IMR-90 (cell line): ENCODE measurements around the gene CRB1. TPM values are rescaled to one million over a fixed set of nuclear protein-coding genes. Genes with fewer than 3 reads are reported as not detected.

Experiments
- ATAC-seq: fragments of 200-7000 bp; cut with Tn5 transposase; 2 replicates; pipeline ENCODE4 v1.9.1; 2020; ENCODE audit warnings: low read depth, mild to moderate bottlenecking, moderate library complexity
- BruUV-seq: library from RNA; stranded (reverse); fragments of 400-500 nt; replicated peaks from 2 replicates; lab custom pipeline; 2021; lab: Mats Ljungman, UMichigan
- CTCF ChIA-PET: fragments of 300-600 bp; formaldehyde crosslinking; extraction: SDS; loops from one replicate; lab custom pipeline; 2021; ENCODE audit warnings: antibody characterized with exemption; lab: Yijun Ruan, JAX
- POLR2A ChIA-PET: fragments of 300-600 bp; sonication (Branson Sonifier 250); formaldehyde crosslinking; loops from one replicate; lab custom pipeline; 2022; ENCODE audit warnings: antibody characterized with exemption; ENCODE audit not compliant: unreplicated experiment; lab: Charles Lee
- DNase-seq: peaks from one replicate; pipeline ENCODE4 v3.0.0; 2013
- H2AFZ ChIP-seq: replicated peaks from 2 replicates; pipeline ENCODE3; 2013; ENCODE audit warnings: low read length, mild to moderate bottlenecking; ENCODE audit not compliant: poor library complexity
- H2AK5ac ChIP-seq: 2 replicates; pipeline ENCODE4 v1.6.1; 2013; ENCODE audit warnings: low read depth, low read length, inconsistent platforms
- H2AK9ac ChIP-seq: replicated peaks from 2 replicates; pipeline ENCODE3; 2013; ENCODE audit warnings: mild to moderate bottlenecking, low read depth, low read length, moderate library complexity; ENCODE audit not compliant: poor library complexity
- H2BK120ac ChIP-seq: 2 replicates; pipeline ENCODE4 v1.6.1; 2013; ENCODE audit warnings: low read depth, low read length, inconsistent platforms
- H2BK15ac ChIP-seq: 3 replicates; pipeline ENCODE4 v1.6.1; 2013; ENCODE audit warnings: low read depth, low read length, inconsistent platforms
- H2BK20ac ChIP-seq: 2 replicates; pipeline ENCODE4 v1.6.1; 2013; ENCODE audit warnings: low read depth, mild to moderate bottlenecking, inconsistent platforms, low read length, moderate library complexity
- H2BK5ac ChIP-seq: 2 replicates; pipeline ENCODE4 v1.6.1; 2013; ENCODE audit warnings: mild to moderate bottlenecking, low read depth, low read length, inconsistent platforms; ENCODE audit not compliant: poor library complexity, severe bottlenecking
- H3K14ac ChIP-seq: replicated peaks from 2 replicates; pipeline ENCODE4 v1.6.1; 2013; ENCODE audit warnings: low read depth, low read length, inconsistent platforms
- H3K18ac ChIP-seq: 2 replicates; pipeline ENCODE4 v1.6.1; 2013; ENCODE audit warnings: low read depth, low read length, control low read depth
- H3K23ac ChIP-seq: 2 replicates; pipeline ENCODE4 v1.6.1; 2013; ENCODE audit warnings: low read depth, low read length, inconsistent platforms
- H3K27ac ChIP-seq: 2 replicates; pipeline ENCODE4 v1.5.1; 2013; ENCODE audit warnings: mild to moderate bottlenecking, control low read depth, low read length; ENCODE audit not compliant: insufficient read depth
- H3K27me3 ChIP-seq: 2 replicates; pipeline ENCODE4 v1.6.1; 2013; ENCODE audit warnings: low read length; ENCODE audit not compliant: control insufficient read depth, insufficient read depth
- H3K36me3 ChIP-seq: 2 replicates; pipeline ENCODE4 v1.6.1; 2013; ENCODE audit warnings: low read length, mixed read lengths; ENCODE audit not compliant: control insufficient read depth, insufficient read depth
- H3K4ac ChIP-seq: 2 replicates; pipeline ENCODE4 v1.6.1; 2013; ENCODE audit warnings: low read depth, low read length, inconsistent platforms
- H3K4me1 ChIP-seq: 2 replicates; pipeline ENCODE4 v1.6.1; 2013; ENCODE audit warnings: low read length, mixed read lengths; ENCODE audit not compliant: control insufficient read depth, insufficient read depth
- H3K4me2 ChIP-seq: 2 replicates; pipeline ENCODE4 v1.6.1; 2013; ENCODE audit warnings: low read depth, mild to moderate bottlenecking, control low read depth, low read length, moderate library complexity
- H3K4me3 ChIP-seq: 2 replicates; pipeline ENCODE4 v1.5.1; 2013; ENCODE audit warnings: low read depth, mild to moderate bottlenecking, control low read depth, low read length, moderate library complexity; ENCODE audit not compliant: insufficient read depth
- H3K56ac ChIP-seq: 2 replicates; pipeline ENCODE4 v1.6.1; 2013; ENCODE audit warnings: low read length, inconsistent platforms; ENCODE audit not compliant: insufficient read depth; ENCODE audit errors: extremely low read depth
- H3K79me1 ChIP-seq, 2 experiments: 2 replicates each; pipeline ENCODE4 v1.6.1; 2013; ENCODE audit warnings: low read length in 2 of 2, inconsistent platforms in 1 of 2, low read depth in 1 of 2
- H3K9ac ChIP-seq: 2 replicates; pipeline ENCODE4 v1.6.1; 2013; ENCODE audit warnings: low read depth, low read length, control low read depth
- H3K9me1 ChIP-seq: 2 replicates; pipeline ENCODE4 v1.6.1; 2013; ENCODE audit warnings: low read length, inconsistent platforms; ENCODE audit not compliant: insufficient read depth
- H3K9me3 ChIP-seq: 2 replicates; pipeline ENCODE4 v1.6.1; 2013; ENCODE audit warnings: low read length; ENCODE audit not compliant: control insufficient read depth, insufficient read depth
- H4K20me1 ChIP-seq: 2 replicates; pipeline ENCODE4 v1.6.1; 2013; ENCODE audit warnings: low read length, inconsistent platforms; ENCODE audit not compliant: insufficient read depth
- H4K5ac ChIP-seq: 2 replicates; pipeline ENCODE4 v1.6.1; 2013; ENCODE audit warnings: mild to moderate bottlenecking, low read depth, low read length, control low read depth
- H4K8ac ChIP-seq, 2 experiments: 2 replicates each; pipeline ENCODE4 v1.6.1; 2013; ENCODE audit warnings: low read depth in 2 of 2, low read length in 2 of 2, control low read depth in 1 of 2, inconsistent platforms in 1 of 2
- H4K91ac ChIP-seq: 2 replicates; pipeline ENCODE4 v1.6.1; 2013; ENCODE audit warnings: low read depth, low read length, inconsistent platforms; ENCODE audit not compliant: insufficient read depth
- BHLHE40 ChIP-seq: fragments of 150-350 bp; IDR thresholded peaks from 2 replicates; pipeline ENCODE4 v1.6.1; 2016; ENCODE audit warnings: mild to moderate bottlenecking, low read depth, low read length
- CHD1 ChIP-seq: IDR thresholded peaks from 2 replicates; pipeline ENCODE4 v1.6.1; 2012; ENCODE audit warnings: low read depth, low read length, improper control_type of control experiment
- FOS ChIP-seq: fragments of 150-350 bp; IDR thresholded peaks from 2 replicates; pipeline ENCODE4 v1.6.1; 2016; ENCODE audit warnings: low read depth, low read length
- MAFK ChIP-seq: IDR thresholded peaks from 2 replicates; pipeline ENCODE4 v1.6.1; 2012; ENCODE audit warnings: low read depth, low read length, improper control_type of control experiment
- NFE2L2 ChIP-seq: fragments of 150-350 bp; IDR thresholded peaks from 2 replicates; pipeline ENCODE4 v1.6.1; 2016; ENCODE audit warnings: low read depth, mild to moderate bottlenecking, low read length
- POLR2A ChIP-seq: IDR thresholded peaks from 2 replicates; pipeline ENCODE4 v1.6.1; 2012; ENCODE audit warnings: mild to moderate bottlenecking, low read depth, low read length
- RAD21 ChIP-seq: IDR thresholded peaks from 2 replicates; pipeline ENCODE4 v1.6.1; 2012; ENCODE audit warnings: low read length, improper control_type of control experiment
- RCOR1 ChIP-seq: IDR thresholded peaks from 2 replicates; pipeline ENCODE4 v1.6.1; 2012; ENCODE audit warnings: mild to moderate bottlenecking, low read length, improper control_type of control experiment; ENCODE audit not compliant: insufficient replicate concordance
- RFX5 ChIP-seq: IDR thresholded peaks from 2 replicates; pipeline ENCODE4 v1.8.0; 2012; ENCODE audit warnings: low read depth, mild to moderate bottlenecking, low read length, moderate library complexity
- SMC3 ChIP-seq: fragments of 150-350 bp; IDR thresholded peaks from 2 replicates; pipeline ENCODE4 v1.6.1; 2016; ENCODE audit warnings: low read depth, mild to moderate bottlenecking, antibody characterized with exemption, low read length, moderate library complexity
- WGBS, 2 experiments: methylation state at CpG; one replicate each; pipeline versions ENCODE4 v1.1.5 to v1.1.7; 2013; ENCODE audit warnings: missing lambda C conversion rate in 2 of 2; ENCODE audit not compliant: insufficient read length in 1 of 2; ENCODE audit errors: extremely low coverage in 2 of 2; 5-methylcytosine and 5-hydroxymethylcytosine counted together
- dilution Hi-C: fragments of 300-500 bp; cut with HindIII; formaldehyde crosslinking; loops from one replicate; pipeline ENCODE4 v1.14.3; 2018; ENCODE audit warnings: low sequenced_read_pairs; ENCODE audit not compliant: unreplicated experiment
- in situ Hi-C: fragments of 300-500 bp; cut with MboI; formaldehyde crosslinking; loops from 3 replicates; pipeline ENCODE4 v1.14.3; 2019; ENCODE audit warnings: low sequenced_read_pairs, inconsistent platforms, mixed read lengths
- intact Hi-C: fragments of 100-400 bp; cut with micrococcal nuclease; formaldehyde crosslinking; loops from 2 replicates; pipeline ENCODE4 v1.10.0; 2022
- polyA plus RNA-seq, 3 experiments: library from polyadenylated mRNA; depleted of rRNA; stranded (reverse); fragments of >200 nt; gene quantifications; 2 replicates each; pipeline ENCODE4 v1.2.3, GENCODE V29; 2012; ENCODE audit warnings: low replicate concordance in 1 of 3
- total RNA-seq: library from RNA; depleted of rRNA; stranded (reverse); fragments of >200 nt; gene quantifications from 2 replicates; pipeline ENCODE4 v1.2.3, GENCODE V29; 2012
- TF ChIP-seq, protein P1 (sequence below): fragments of 150-350 bp; IDR thresholded peaks from 2 replicates; pipeline ENCODE4 v1.6.1; 2016; ENCODE audit warnings: low read depth, mild to moderate bottlenecking, low read length, moderate library complexity, borderline replicate concordance
- TF ChIP-seq, protein P2 (sequence below): conservative IDR thresholded peaks from 2 replicates; pipeline ENCODE4 v1.5.1; 2012; ENCODE audit warnings: mild to moderate bottlenecking, low read depth, low read length, improper control_type of control experiment

The CRB1 gene
- total and polyA plus RNA-seq, 2 of the 4 experiments (the other 2 are of a cell fraction) = not detected

DNA sequence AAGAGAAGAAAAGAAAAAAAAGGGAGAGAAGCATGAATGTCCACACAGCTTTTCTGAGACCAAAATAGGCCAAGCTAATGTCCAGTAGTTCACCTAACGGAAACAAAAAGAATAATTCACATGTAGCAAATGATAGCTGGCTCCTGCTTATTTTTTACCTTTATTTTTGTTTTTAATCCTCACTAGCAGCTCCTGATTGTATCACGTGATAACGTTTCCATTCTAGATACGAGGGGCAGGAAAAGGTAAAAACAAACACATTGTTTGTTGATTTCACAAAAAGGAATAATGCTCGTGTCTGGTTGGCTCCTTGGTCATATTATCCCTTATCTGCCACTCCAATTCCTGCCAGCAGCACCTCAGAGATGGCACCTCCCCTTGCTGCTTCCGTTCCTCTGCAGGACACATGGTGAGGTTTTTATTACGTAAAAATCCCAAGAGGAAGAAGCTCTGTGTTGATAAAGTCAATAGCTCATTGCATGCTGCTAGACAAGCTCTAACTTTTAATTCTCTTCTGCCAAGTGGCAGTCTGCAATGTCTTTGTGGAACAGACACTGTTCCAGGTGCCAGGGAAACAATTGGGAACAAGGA, 201.7 kb downstream of the CRB1 start:
- Histone ChIP-seq H3K9me3 (no peaks in the 10 kb centered on the region), H2BK20ac (no peak overlapping the region), H3K9ac (no peak overlapping the region), H3K23ac (no peak overlapping the region), H3K27me3 (no peaks in the 10 kb centered on the region; the same call in 1 of the 2 replicates), H3K4ac (no peak overlapping the region), H3K14ac (no peak overlapping the region), H4K91ac (no peak overlapping the region), H2AFZ (no peak overlapping the region), H2AK5ac (no peak overlapping the region), H2BK120ac (no peak overlapping the region), H3K4me2 (no peak overlapping the region), H2BK5ac (no peak overlapping the region), H4K5ac (no peak overlapping the region), H3K36me3 (no peaks in the 10 kb centered on the region), H3K79me1 (no peaks in the 10 kb centered on the region), H3K4me3 (no peak overlapping the region), H4K20me1 (no peaks in the 10 kb centered on the region), H4K8ac (no peak overlapping the region), H2BK15ac (no peak overlapping the region), H3K56ac (no peak overlapping the region), H3K9me1 (no peaks in the 10 kb centered on the region), H3K18ac (no peak overlapping the region), H2AK9ac (no peak overlapping the region), H3K27ac (no peak overlapping the region), H3K4me1 (no peaks in the 10 kb centered on the region)
- in situ Hi-C loops = no loop called here
- dilution Hi-C loops = no loop called here
- intact Hi-C loops = no loop called here
- no peak for ATAC-seq
- WGBS, 2 experiments = 100% methylated on average over 2 of the region's 7 CpGs; no CpG with 5 or more reads in 1 of the 2 experiments
- TF ChIP-seq BHLHE40 (no peak), NFE2L2 (no peak), CHD1 (no peak), MAFK (no peak), RCOR1 (no peak), SMC3 (no peak), POLR2A (no peak), FOS (no peak), RAD21 (no peak), RFX5 (no peak)
- TF ChIP-seq, protein P1, sequence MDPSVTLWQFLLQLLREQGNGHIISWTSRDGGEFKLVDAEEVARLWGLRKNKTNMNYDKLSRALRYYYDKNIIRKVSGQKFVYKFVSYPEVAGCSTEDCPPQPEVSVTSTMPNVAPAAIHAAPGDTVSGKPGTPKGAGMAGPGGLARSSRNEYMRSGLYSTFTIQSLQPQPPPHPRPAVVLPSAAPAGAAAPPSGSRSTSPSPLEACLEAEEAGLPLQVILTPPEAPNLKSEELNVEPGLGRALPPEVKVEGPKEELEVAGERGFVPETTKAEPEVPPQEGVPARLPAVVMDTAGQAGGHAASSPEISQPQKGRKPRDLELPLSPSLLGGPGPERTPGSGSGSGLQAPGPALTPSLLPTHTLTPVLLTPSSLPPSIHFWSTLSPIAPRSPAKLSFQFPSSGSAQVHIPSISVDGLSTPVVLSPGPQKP = no peak
- TF ChIP-seq, protein P2, sequence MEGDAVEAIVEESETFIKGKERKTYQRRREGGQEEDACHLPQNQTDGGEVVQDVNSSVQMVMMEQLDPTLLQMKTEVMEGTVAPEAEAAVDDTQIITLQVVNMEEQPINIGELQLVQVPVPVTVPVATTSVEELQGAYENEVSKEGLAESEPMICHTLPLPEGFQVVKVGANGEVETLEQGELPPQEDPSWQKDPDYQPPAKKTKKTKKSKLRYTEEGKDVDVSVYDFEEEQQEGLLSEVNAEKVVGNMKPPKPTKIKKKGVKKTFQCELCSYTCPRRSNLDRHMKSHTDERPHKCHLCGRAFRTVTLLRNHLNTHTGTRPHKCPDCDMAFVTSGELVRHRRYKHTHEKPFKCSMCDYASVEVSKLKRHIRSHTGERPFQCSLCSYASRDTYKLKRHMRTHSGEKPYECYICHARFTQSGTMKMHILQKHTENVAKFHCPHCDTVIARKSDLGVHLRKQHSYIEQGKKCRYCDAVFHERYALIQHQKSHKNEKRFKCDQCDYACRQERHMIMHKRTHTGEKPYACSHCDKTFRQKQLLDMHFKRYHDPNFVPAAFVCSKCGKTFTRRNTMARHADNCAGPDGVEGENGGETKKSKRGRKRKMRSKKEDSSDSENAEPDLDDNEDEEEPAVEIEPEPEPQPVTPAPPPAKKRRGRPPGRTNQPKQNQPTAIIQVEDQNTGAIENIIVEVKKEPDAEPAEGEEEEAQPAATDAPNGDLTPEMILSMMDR = no peak
- POLR2A ChIA-PET = no interaction called here
- no peak for DNase-seq
- BruUV-seq = no TSS peak
- CTCF ChIA-PET = no interaction called here
